Measurements from ENCODE around the gene OR10G3. TPM values are rescaled to one million over a fixed set of nuclear protein-coding genes. Genes with fewer than 3 reads are reported as not detected.

Gene OR10G3
- total RNA-seq, 2 donors from 2014 or later, result not detected

GRCh38 chr14:21539189-21539940 lies 40.5 kb downstream of the OR10G3 start:
- DNase-seq (ENCODE audit: low spot score), result no peak
- Histone ChIP-seq H3K36me3 (no peaks in the 10 kb centered on the region), H3K27me3 (peaks cover 3 to 15% of the 10 kb centered on the region in 2 donors), H3K27ac (no peak overlapping the region), H3K9me3 (no peaks in the 10 kb centered on the region), H3K4me3 (no peak overlapping the region), H3K4me1 (peaks cover 0 to 10% of the 10 kb centered on the region in 2 donors)
- TF ChIP-seq CTCF (IDR thresholded peaks at IDR 0.05), result no peak

- Histone ChIP-seq H3K27ac (no peak overlapping the region), H3K4me1 (peaks cover 0 to 10% of the 10 kb centered on the region in 2 donors), H3K36me3 (no peaks in the 10 kb centered on the region), H3K9me3 (no peaks in the 10 kb centered on the region), H3K4me3 (peak overlapping the region; percentile 17 to 42), H3K27me3 (peaks cover 3 to 15% of the 10 kb centered on the region in 2 donors)
- no peak for DNase-seq (ENCODE audit: low spot score)
- no peak for TF ChIP-seq CTCF (IDR thresholded peaks at IDR 0.05)
Observed at GRCh38 chr14:21537090-21537424, 42.8 kb downstream of the OR10G3 start.

GRCh38 chr14:21536418-21537089 lies 43.3 kb downstream of the OR10G3 start:
- Histone ChIP-seq H3K27me3 (peaks cover 3 to 15% of the 10 kb centered on the region in 2 donors), H3K4me3 (peak overlapping the region; percentile 17 to 42), H3K4me1 (peaks cover 0 to 10% of the 10 kb centered on the region in 2 donors), H3K27ac (no peak overlapping the region), H3K36me3 (no peaks in the 10 kb centered on the region), H3K9me3 (no peaks in the 10 kb centered on the region)
- no peak for TF ChIP-seq CTCF (IDR thresholded peaks at IDR 0.05)
- DNase-seq (ENCODE audit: low spot score), result no peak

- H3K9me3 ChIP-seq, result no peaks in the 10 kb centered on the region
- DNase-seq (ENCODE audit: low spot score), result no peak
- no peak overlapping the region for H3K4me3 ChIP-seq
- TF ChIP-seq CTCF (IDR thresholded peaks at IDR 0.05), result no peak
- no peaks in the 10 kb centered on the region for H3K36me3 ChIP-seq
- H3K27me3 ChIP-seq, result peaks cover 3 to 15% of the 10 kb centered on the region in 2 donors
- H3K4me1 ChIP-seq, result peaks cover 0 to 10% of the 10 kb centered on the region in 2 donors
- H3K27ac ChIP-seq, result no peak overlapping the region
Observed at GRCh38 chr14:21535545-21536417, 44.1 kb downstream of the OR10G3 start.

GRCh38 chr14:21534576-21534975 lies 45.3 kb downstream of the OR10G3 start:
- peaks cover 0 to 10% of the 10 kb centered on the region in 2 donors for H3K4me1 ChIP-seq
- no peak for DNase-seq (ENCODE audit: low spot score)
- H3K27ac ChIP-seq, result no peak overlapping the region
- TF ChIP-seq CTCF (IDR thresholded peaks at IDR 0.05), result no peak
- peaks cover 3 to 15% of the 10 kb centered on the region in 2 donors for H3K27me3 ChIP-seq
- no peaks in the 10 kb centered on the region for H3K36me3 ChIP-seq
- no peak overlapping the region for H3K4me3 ChIP-seq
- H3K9me3 ChIP-seq, result no peaks in the 10 kb centered on the region
